Prostate gland (tissue), 2 donors: ENCODE data around the gene NCOA3. TPM values are rescaled to one million over a fixed set of nuclear protein-coding genes. Genes with fewer than 3 reads are reported as not detected.

Experiments used
- DNase-seq: peaks from one replicate; pipeline ENCODE4 v3.0.0-alpha.2; 2019; ENCODE audit warnings: low spot score
- H3K27ac ChIP-seq, 2 donors: fragments of 200-600 bp; sonication (generic); 2 replicates each; pipeline ENCODE4 v1.5.1; 2017 to 2019
- H3K27me3 ChIP-seq: fragments of 200-600 bp; sonication (generic); replicated peaks from 2 replicates; pipeline ENCODE4 v1.5.1; 2019; ENCODE audit not compliant: insufficient read depth
- H3K36me3 ChIP-seq, 2 donors: fragments of 200-600 bp; sonication (generic); 1 replicate in 1 of 2; 2 replicates in 1 of 2; pipeline versions ENCODE4 v1.5.1 to v1.8.1; 2017 to 2019
- H3K4me1 ChIP-seq: fragments of 200-600 bp; sonication (generic); replicated peaks from 2 replicates; pipeline ENCODE4 v1.5.1; 2019
- H3K4me3 ChIP-seq, 2 donors: fragments of 200-600 bp; sonication (generic); 2 replicates each; pipeline ENCODE4 v1.5.1; 2017 to 2019
- H3K9me3 ChIP-seq: fragments of 200-600 bp; sonication (generic); 2 replicates; pipeline ENCODE4 v1.5.1; 2017
- POLR2A ChIP-seq: fragments of 450-650 bp; IDR thresholded peaks from one replicate; pipeline ENCODE4 v1.6.1; 2016; ENCODE audit warnings: antibody characterized with exemption, mild to moderate bottlenecking
- POLR2AphosphoS5 ChIP-seq: sonication (generic); formaldehyde crosslinking; IDR thresholded peaks from one replicate; pipeline ENCODE4 v1.6.1; 2017; ENCODE audit warnings: antibody characterized with exemption
- WGBS: methylation state at CpG from one replicate; pipeline ENCODE4 v1.1.5; 2018; 5-methylcytosine and 5-hydroxymethylcytosine counted together
- intact Hi-C: fragments of 100-400 bp; cut with DNase I; formaldehyde crosslinking; loops from one replicate; pipeline ENCODE4 v1.14.2; 2022
- total RNA-seq, 2 donors: library from RNA; depleted of rRNA; stranded (reverse); fragments of >200 nt; gene quantifications; one replicate each; pipeline ENCODE4 v1.1.0, GENCODE V29; 2016
- TF ChIP-seq, protein P1 (sequence below), 4 experiments: fragments of 200-600 bp in 2 of 4; fragments of 450-650 bp in 2 of 4; sonication (generic) in 2 of 4; IDR thresholded peaks; 1 replicate in 3 of 4; 2 replicates in 1 of 4; pipeline ENCODE4 v1.5.1; 2016 to 2019; ENCODE audit warnings: antibody characterized with exemption in 4 of 4, mild to moderate bottlenecking in 2 of 4, moderate library complexity in 2 of 4

The NCOA3 gene
- total RNA-seq, 2 donors from 2014 or later: 21.6 to 35.6 TPM

- intact Hi-C loops: no loop called here
- 91% methylated on average over 3 of the region's 3 CpGs for WGBS
- DNase-seq: no peak
Measured at GRCh38 chr20:47533518-47534062, 31.9 kb downstream of the NCOA3 start.

GRCh38 chr20:47534405-47534804 is 32.7 kb downstream of the NCOA3 start:
- no peak for DNase-seq
- H3K27me3 ChIP-seq: no peaks in the 10 kb centered on the region
- 79% methylated on average over 5 of the region's 5 CpGs for WGBS
- no peak overlapping the region for H3K27ac ChIP-seq
- no peak overlapping the region for H3K4me3 ChIP-seq
- intact Hi-C loops: no loop called here
- no peaks in the 10 kb centered on the region for H3K36me3 ChIP-seq
- no peaks in the 10 kb centered on the region for H3K4me1 ChIP-seq
- TF ChIP-seq, protein P1, sequence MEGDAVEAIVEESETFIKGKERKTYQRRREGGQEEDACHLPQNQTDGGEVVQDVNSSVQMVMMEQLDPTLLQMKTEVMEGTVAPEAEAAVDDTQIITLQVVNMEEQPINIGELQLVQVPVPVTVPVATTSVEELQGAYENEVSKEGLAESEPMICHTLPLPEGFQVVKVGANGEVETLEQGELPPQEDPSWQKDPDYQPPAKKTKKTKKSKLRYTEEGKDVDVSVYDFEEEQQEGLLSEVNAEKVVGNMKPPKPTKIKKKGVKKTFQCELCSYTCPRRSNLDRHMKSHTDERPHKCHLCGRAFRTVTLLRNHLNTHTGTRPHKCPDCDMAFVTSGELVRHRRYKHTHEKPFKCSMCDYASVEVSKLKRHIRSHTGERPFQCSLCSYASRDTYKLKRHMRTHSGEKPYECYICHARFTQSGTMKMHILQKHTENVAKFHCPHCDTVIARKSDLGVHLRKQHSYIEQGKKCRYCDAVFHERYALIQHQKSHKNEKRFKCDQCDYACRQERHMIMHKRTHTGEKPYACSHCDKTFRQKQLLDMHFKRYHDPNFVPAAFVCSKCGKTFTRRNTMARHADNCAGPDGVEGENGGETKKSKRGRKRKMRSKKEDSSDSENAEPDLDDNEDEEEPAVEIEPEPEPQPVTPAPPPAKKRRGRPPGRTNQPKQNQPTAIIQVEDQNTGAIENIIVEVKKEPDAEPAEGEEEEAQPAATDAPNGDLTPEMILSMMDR (IDR thresholded peaks at IDR 0.05): no peak
- no peak for TF ChIP-seq POLR2AphosphoS5
- TF ChIP-seq POLR2A: no peak
- no peaks in the 10 kb centered on the region for H3K9me3 ChIP-seq

More at GRCh38 chr20:47533518-47534062, 31.9 kb downstream of the NCOA3 start:
- Histone ChIP-seq H3K27ac (no peak overlapping the region), H3K27me3 (no peaks in the 10 kb centered on the region), H3K9me3 (no peaks in the 10 kb centered on the region), H3K36me3 (no peaks in the 10 kb centered on the region), H3K4me1 (no peaks in the 10 kb centered on the region), H3K4me3 (no peak overlapping the region)
- TF ChIP-seq, protein P1 (IDR thresholded peaks at IDR 0.05): no peak
- no peak for TF ChIP-seq POLR2AphosphoS5
- TF ChIP-seq POLR2A: no peak

- Histone ChIP-seq H3K4me1 (no peaks in the 10 kb centered on the region), H3K36me3 (no peaks in the 10 kb centered on the region), H3K27me3 (no peaks in the 10 kb centered on the region), H3K27ac (no peak overlapping the region), H3K9me3 (no peaks in the 10 kb centered on the region), H3K4me3 (no peak overlapping the region)
- TF ChIP-seq, protein P1 (IDR thresholded peaks at IDR 0.05): no peak
- TF ChIP-seq POLR2A: no peak
- no peak for TF ChIP-seq POLR2AphosphoS5
- intact Hi-C loops: no loop called here
- no peak for DNase-seq
- 86% methylated on average over 8 of the region's 8 CpGs for WGBS
Measured at GRCh38 chr20:47535088-47535487, 33.4 kb downstream of the NCOA3 start.

GRCh38 chr20:47535994-47536393 is 34.3 kb downstream of the NCOA3 start:
- intact Hi-C loops: no loop called here
- Histone ChIP-seq H3K4me1 (no peaks in the 10 kb centered on the region), H3K27ac (no peak overlapping the region), H3K36me3 (no peaks in the 10 kb centered on the region), H3K9me3 (no peaks in the 10 kb centered on the region), H3K27me3 (no peaks in the 10 kb centered on the region), H3K4me3 (no peak overlapping the region)
- TF ChIP-seq POLR2A: no peak
- no peak for TF ChIP-seq POLR2AphosphoS5
- TF ChIP-seq, protein P1 (IDR thresholded peaks at IDR 0.05): no peak
- no peak for DNase-seq
- 96% methylated on average over 6 of the region's 6 CpGs for WGBS
